HepG2 (cell line): ENCODE results near the gene NAV3. TPM values are rescaled to one million over a fixed set of nuclear protein-coding genes. Genes with fewer than 3 reads are reported as not detected.
A peak's percentile ranks its signal among the peaks of the same experiment; 100 is the strongest.

ENCODE experiments used
- ATAC-seq: fragments of 200-7000 bp; cut with Tn5 transposase; 3 replicates; pipeline ENCODE4 v1.9.1; 2020; ENCODE audit warnings: mild to moderate bottlenecking, moderate library complexity
- BruUV-seq: library from RNA; stranded (reverse); fragments of 400-500 nt; replicated peaks from 2 replicates; lab custom pipeline; 2021; lab: Mats Ljungman, UMichigan
- CTCF ChIA-PET: fragments of 300-600 bp; formaldehyde crosslinking; extraction: SDS; loops from one replicate; lab custom pipeline; 2021; ENCODE audit warnings: low total read pairs, inconsistent platforms, low intra/inter-chr PET ratio; lab: Yijun Ruan, JAX
- POLR2A ChIA-PET: fragments of 350-600 bp; sonication (Branson Sonifier 250); formaldehyde crosslinking; loops from one replicate; lab custom pipeline; 2020; ENCODE audit warnings: antibody characterized with exemption, inconsistent platforms; lab: Yijun Ruan, JAX
- DNase-seq: peaks from one replicate; pipeline ENCODE4 v3.0.0-alpha.2; 2015; ENCODE audit warnings: low spot score
- FAIRE-seq: peaks from 3 replicates; lab custom pipeline; 2011; peaks lifted over from hg19 to GRCh38; lab: Jason Lieb, UNC
- H2AFZ ChIP-seq: one replicate; pipeline ENCODE4 v1.6.1; 2011; ENCODE audit warnings: low read length, inconsistent platforms
- H3K27ac ChIP-seq: fragments of 300-600 bp; 3 replicates; pipeline ENCODE4 v1.8.0; 2011; ENCODE audit warnings: mixed run types, mild to moderate bottlenecking, mixed read lengths, low read length, inconsistent platforms; ENCODE audit not compliant: insufficient read depth; ENCODE audit errors: extremely low read length
- H3K27me3 ChIP-seq, 2 experiments: fragments of 200-600 bp in 1 of 2; 2 replicates in 1 of 2; 3 replicates in 1 of 2; pipeline versions ENCODE4 v1.6.0 to v1.8.0; 2011; ENCODE audit warnings: low read length in 2 of 2, mild to moderate bottlenecking in 2 of 2, moderate library complexity in 2 of 2, inconsistent platforms in 1 of 2; ENCODE audit not compliant: insufficient read depth in 2 of 2, control insufficient read depth in 1 of 2
- H3K36me3 ChIP-seq, 2 experiments: fragments of 200-600 bp in 1 of 2; replicated peaks in 1 of 2; 2 replicates in 1 of 2; 3 replicates in 1 of 2; pipeline versions ENCODE4 v1.5.1 to v1.8.0; 2011; ENCODE audit warnings: low read length in 2 of 2, inconsistent platforms in 1 of 2; ENCODE audit not compliant: insufficient read depth in 2 of 2, control insufficient read depth in 1 of 2
- H3K4me1 ChIP-seq: 2 replicates; pipeline ENCODE4 v1.5.1; 2012; ENCODE audit warnings: low read length, inconsistent platforms; ENCODE audit not compliant: insufficient read depth
- H3K4me2 ChIP-seq: 2 replicates; pipeline ENCODE4 v1.6.0; 2011; ENCODE audit warnings: low read depth, low read length, inconsistent platforms
- H3K4me3 ChIP-seq, 3 experiments: fragments of 200-600 bp in 1 of 3; sonication (generic), shearing (Covaris generic) in 1 of 3; replicated peaks in 1 of 3; 2 replicates each; pipeline ENCODE4 v1.5.1; 2011 to 2016; ENCODE audit warnings: low read length in 3 of 3, inconsistent platforms in 2 of 3, low read depth in 2 of 3, mild to moderate bottlenecking in 2 of 3, control low read depth in 1 of 3, mixed read lengths in 1 of 3; ENCODE audit not compliant: insufficient read depth in 1 of 3
- H3K79me2 ChIP-seq: one replicate; pipeline ENCODE4 v1.6.1; 2011; ENCODE audit warnings: low read length, inconsistent platforms; ENCODE audit not compliant: insufficient read depth
- H3K9ac ChIP-seq: 2 replicates; pipeline ENCODE4 v1.6.0; 2011; ENCODE audit warnings: mild to moderate bottlenecking, low read depth, low read length, inconsistent platforms; ENCODE audit not compliant: insufficient read depth
- H3K9me3 ChIP-seq: 2 replicates; pipeline ENCODE4 v1.5.1; 2012; ENCODE audit warnings: mild to moderate bottlenecking, low read length
- H4K20me1 ChIP-seq: 2 replicates; pipeline ENCODE4 v1.6.0; 2011; ENCODE audit warnings: inconsistent platforms, mild to moderate bottlenecking, low read length, moderate library complexity; ENCODE audit not compliant: insufficient read depth
- HCFC1 ChIP-seq: fragments of 150-350 bp; IDR thresholded peaks from 2 replicates; pipeline ENCODE4 v1.6.1; 2014; ENCODE audit warnings: low read depth, low read length
- MBD4 ChIP-seq: IDR thresholded peaks from 2 replicates; pipeline ENCODE4 v1.6.1; 2012; ENCODE audit warnings: low read length, inconsistent platforms, borderline replicate concordance
- MIXL1 ChIP-seq: IDR thresholded peaks from 2 replicates; pipeline ENCODE4 v1.6.1; 2016
- PRMT3 ChIP-seq: sonication (generic); formaldehyde crosslinking; IDR thresholded peaks from 2 replicates; pipeline ENCODE4 v1.8.1; 2022; ENCODE audit warnings: low read depth, mild to moderate bottlenecking, moderate library complexity, missing genetic modification reagents, borderline replicate concordance
- PRPF4 ChIP-seq: fragments of 200-400 bp; formaldehyde crosslinking; IDR thresholded peaks from 2 replicates; pipeline ENCODE4 v1.6.1; 2016; ENCODE audit warnings: low read length, low read depth; ENCODE audit not compliant: poor library complexity, severe bottlenecking
- RCOR2 ChIP-seq: IDR thresholded peaks from 2 replicates; pipeline ENCODE4 v1.6.1; 2016; ENCODE audit warnings: missing biosample characterization, missing genetic modification reagents
- TOPORS ChIP-seq: sonication (generic); formaldehyde crosslinking; IDR thresholded peaks from 2 replicates; pipeline ENCODE4 v1.8.0; 2023; ENCODE audit warnings: mild to moderate bottlenecking, missing genetic modification reagents
- YEATS2 ChIP-seq: sonication (generic); formaldehyde crosslinking; IDR thresholded peaks from 2 replicates; pipeline ENCODE4 v1.4.0; 2020; ENCODE audit warnings: missing genetic modification reagents, borderline replicate concordance
- ZNF367 ChIP-seq: sonication (generic); formaldehyde crosslinking; IDR thresholded peaks from 2 replicates; pipeline ENCODE4 v1.4.0; 2020; ENCODE audit warnings: missing genetic modification reagents, borderline replicate concordance
- WGBS: methylation state at CpG from one replicate; pipeline ENCODE4 v1.1.6; 2017; ENCODE audit warnings: low lambda C conversion rate; 5-methylcytosine and 5-hydroxymethylcytosine counted together
- in situ Hi-C: cut with HindIII; loops from 2 replicates; pipeline ENCODE4 v1.10.0; 2017; ENCODE audit warnings: low pct_unique_long_range_greater_than_20kb; ENCODE audit not compliant: extremely low pct_ligation_motif_present
- intact Hi-C: fragments of 100-400 bp; cut with micrococcal nuclease; formaldehyde crosslinking; loops from one replicate; pipeline ENCODE4 v1.10.0; 2022; ENCODE audit not compliant: unreplicated experiment
- polyA plus RNA-seq, 8 experiments: library from polyadenylated mRNA; depleted of rRNA in 3 of 8; stranded (reverse) in 7 of 8; unstranded in 1 of 8; fragments of >200 nt; fragmentation: Illumina TruSeq in 4 of 8; extraction: Trizol in 4 of 8; gene quantifications; 2 replicates each; pipeline versions ENCODE4 v1.2.1 to v1.2.3, GENCODE V29; 2011 to 2016; ENCODE audit warnings: low read depth in 4 of 8, missing spikeins in 1 of 8, mixed read lengths in 1 of 8; ENCODE audit not compliant: insufficient read depth in 1 of 8
- total RNA-seq, 5 experiments: library from RNA; depleted of rRNA; stranded (reverse); fragments of >200 nt; fragmentation: Illumina TruSeq; extraction: Trizol; gene quantifications; 2 replicates each; pipeline ENCODE4 v1.2.3, GENCODE V29; 2016; ENCODE audit warnings: low read depth in 1 of 5
- TF ChIP-seq, protein P1 (sequence below): sonication (generic); formaldehyde crosslinking; IDR thresholded peaks from 2 replicates; pipeline ENCODE4 v1.4.0; 2020; ENCODE audit warnings: missing genetic modification reagents, mild to moderate bottlenecking, borderline replicate concordance
- TF ChIP-seq, protein P2 (sequence below): sonication (generic); formaldehyde crosslinking; IDR thresholded peaks from 2 replicates; pipeline ENCODE4 v1.4.0; 2020; ENCODE audit warnings: mild to moderate bottlenecking, missing genetic modification reagents
- TF ChIP-seq, protein P3 (sequence below): IDR thresholded peaks from 2 replicates; pipeline ENCODE4 v1.4.0; 2020; ENCODE audit warnings: mild to moderate bottlenecking, missing genetic modification reagents

The NAV3 gene
- total and polyA plus RNA-seq, 2 of the 13 experiments (the other 11 are each of a cell fraction or from before 2014, with no cell fraction given), result 0.01 to 0.18 TPM

- in situ Hi-C loops (no loop called here), intact Hi-C loops (no loop called here)
- Histone ChIP-seq H3K4me3 (no peak overlapping the region), H3K79me2 (no peaks in the 10 kb centered on the region), H2AFZ (no peak overlapping the region), H3K27ac (no peak overlapping the region), H3K4me1 (peaks cover under 1% of the 10 kb centered on the region; the same call in 1 of the 2 replicates), H3K4me2 (no peak overlapping the region), H3K9me3 (no peaks in the 10 kb centered on the region), H3K9ac (no peak overlapping the region), H3K36me3 (no peaks in the 10 kb centered on the region), H3K27me3 (no peaks in the 10 kb centered on the region; a peak in 1 of 5 replicates), H4K20me1 (no peaks in the 10 kb centered on the region)
- WGBS, result 0% methylated on average over 1 of the region's 1 CpG
- ATAC-seq (no peak; the same call in 2 of the 3 replicates), FAIRE-seq (no peak), DNase-seq (peak; percentile 27)
- ChIA-PET POLR2A (no interaction called here), CTCF (no interaction called here)
- TF ChIP-seq MBD4 (no peak), YEATS2 (no peak), TOPORS (CRISPR knock-in tag) (no peak), PRPF4 (no peak), ZNF367 (CRISPR knock-in tag) (no peak), RCOR2 (no peak), PRMT3 (CRISPR knock-in tag) (no peak), HCFC1 (no peak), MIXL1 (CRISPR knock-in tag) (no peak)
- TF ChIP-seq, protein P1, sequence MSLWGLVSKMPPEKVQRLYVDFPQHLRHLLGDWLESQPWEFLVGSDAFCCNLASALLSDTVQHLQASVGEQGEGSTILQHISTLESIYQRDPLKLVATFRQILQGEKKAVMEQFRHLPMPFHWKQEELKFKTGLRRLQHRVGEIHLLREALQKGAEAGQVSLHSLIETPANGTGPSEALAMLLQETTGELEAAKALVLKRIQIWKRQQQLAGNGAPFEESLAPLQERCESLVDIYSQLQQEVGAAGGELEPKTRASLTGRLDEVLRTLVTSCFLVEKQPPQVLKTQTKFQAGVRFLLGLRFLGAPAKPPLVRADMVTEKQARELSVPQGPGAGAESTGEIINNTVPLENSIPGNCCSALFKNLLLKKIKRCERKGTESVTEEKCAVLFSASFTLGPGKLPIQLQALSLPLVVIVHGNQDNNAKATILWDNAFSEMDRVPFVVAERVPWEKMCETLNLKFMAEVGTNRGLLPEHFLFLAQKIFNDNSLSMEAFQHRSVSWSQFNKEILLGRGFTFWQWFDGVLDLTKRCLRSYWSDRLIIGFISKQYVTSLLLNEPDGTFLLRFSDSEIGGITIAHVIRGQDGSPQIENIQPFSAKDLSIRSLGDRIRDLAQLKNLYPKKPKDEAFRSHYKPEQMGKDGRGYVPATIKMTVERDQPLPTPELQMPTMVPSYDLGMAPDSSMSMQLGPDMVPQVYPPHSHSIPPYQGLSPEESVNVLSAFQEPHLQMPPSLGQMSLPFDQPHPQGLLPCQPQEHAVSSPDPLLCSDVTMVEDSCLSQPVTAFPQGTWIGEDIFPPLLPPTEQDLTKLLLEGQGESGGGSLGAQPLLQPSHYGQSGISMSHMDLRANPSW (CRISPR knock-in tag), result no peak
- TF ChIP-seq, protein P2, sequence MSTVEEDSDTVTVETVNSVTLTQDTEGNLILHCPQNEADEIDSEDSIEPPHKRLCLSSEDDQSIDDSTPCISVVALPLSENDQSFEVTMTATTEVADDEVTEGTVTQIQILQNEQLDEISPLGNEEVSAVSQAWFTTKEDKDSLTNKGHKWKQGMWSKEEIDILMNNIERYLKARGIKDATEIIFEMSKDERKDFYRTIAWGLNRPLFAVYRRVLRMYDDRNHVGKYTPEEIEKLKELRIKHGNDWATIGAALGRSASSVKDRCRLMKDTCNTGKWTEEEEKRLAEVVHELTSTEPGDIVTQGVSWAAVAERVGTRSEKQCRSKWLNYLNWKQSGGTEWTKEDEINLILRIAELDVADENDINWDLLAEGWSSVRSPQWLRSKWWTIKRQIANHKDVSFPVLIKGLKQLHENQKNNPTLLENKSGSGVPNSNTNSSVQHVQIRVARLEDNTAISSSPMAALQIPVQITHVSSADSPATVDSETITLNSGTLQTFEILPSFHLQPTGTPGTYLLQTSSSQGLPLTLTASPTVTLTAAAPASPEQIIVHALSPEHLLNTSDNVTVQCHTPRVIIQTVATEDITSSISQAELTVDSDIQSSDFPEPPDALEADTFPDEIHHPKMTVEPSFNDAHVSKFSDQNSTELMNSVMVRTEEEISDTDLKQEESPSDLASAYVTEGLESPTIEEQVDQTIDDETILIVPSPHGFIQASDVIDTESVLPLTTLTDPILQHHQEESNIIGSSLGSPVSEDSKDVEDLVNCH (CRISPR knock-in tag), result no peak
- TF ChIP-seq, protein P3, sequence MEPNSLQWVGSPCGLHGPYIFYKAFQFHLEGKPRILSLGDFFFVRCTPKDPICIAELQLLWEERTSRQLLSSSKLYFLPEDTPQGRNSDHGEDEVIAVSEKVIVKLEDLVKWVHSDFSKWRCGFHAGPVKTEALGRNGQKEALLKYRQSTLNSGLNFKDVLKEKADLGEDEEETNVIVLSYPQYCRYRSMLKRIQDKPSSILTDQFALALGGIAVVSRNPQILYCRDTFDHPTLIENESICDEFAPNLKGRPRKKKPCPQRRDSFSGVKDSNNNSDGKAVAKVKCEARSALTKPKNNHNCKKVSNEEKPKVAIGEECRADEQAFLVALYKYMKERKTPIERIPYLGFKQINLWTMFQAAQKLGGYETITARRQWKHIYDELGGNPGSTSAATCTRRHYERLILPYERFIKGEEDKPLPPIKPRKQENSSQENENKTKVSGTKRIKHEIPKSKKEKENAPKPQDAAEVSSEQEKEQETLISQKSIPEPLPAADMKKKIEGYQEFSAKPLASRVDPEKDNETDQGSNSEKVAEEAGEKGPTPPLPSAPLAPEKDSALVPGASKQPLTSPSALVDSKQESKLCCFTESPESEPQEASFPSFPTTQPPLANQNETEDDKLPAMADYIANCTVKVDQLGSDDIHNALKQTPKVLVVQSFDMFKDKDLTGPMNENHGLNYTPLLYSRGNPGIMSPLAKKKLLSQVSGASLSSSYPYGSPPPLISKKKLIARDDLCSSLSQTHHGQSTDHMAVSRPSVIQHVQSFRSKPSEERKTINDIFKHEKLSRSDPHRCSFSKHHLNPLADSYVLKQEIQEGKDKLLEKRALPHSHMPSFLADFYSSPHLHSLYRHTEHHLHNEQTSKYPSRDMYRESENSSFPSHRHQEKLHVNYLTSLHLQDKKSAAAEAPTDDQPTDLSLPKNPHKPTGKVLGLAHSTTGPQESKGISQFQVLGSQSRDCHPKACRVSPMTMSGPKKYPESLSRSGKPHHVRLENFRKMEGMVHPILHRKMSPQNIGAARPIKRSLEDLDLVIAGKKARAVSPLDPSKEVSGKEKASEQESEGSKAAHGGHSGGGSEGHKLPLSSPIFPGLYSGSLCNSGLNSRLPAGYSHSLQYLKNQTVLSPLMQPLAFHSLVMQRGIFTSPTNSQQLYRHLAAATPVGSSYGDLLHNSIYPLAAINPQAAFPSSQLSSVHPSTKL (CRISPR knock-in tag), result no peak
- no TSS peak for BruUV-seq
These were observed 57.9 kb downstream of the NAV3 start for GRCh38 chr12:77888611-77889010.
